ENCODE data around the gene FABP6. TPM values are rescaled to one million over a fixed set of nuclear protein-coding genes. Genes with fewer than 3 reads are reported as not detected.

FABP6 gene
- total and polyA plus RNA-seq, 4 donors, result 5.0 to 13.1 (median 6.3) TPM

GRCh38 chr5:160197341-160198144 is 31.8 kb upstream of the FABP6 start:
- TF ChIP-seq CTCF (IDR thresholded peaks at IDR 0.05; ENCODE audit: control extremely low read depth, extremely low read depth), result no peak
- Histone ChIP-seq H3K4me3 (no peak overlapping the region), H3K4me1 (ENCODE audit: control insufficient read depth in 5 of 5, insufficient read depth in 5 of 5, low read length in 5 of 5) (peaks cover 0 to 22% (median 4%) of the 10 kb centered on the region in 5 donors), H3K27ac (ENCODE audit: low read depth in 1 of 2, low read length in 1 of 2) (peak overlapping the region in 1 of 2 donors; percentile 26), H3K9ac (ENCODE audit: insufficient read depth in 1 of 2, low read length in 2 of 2) (peak overlapping the region; percentile 1 to 32), H3K9me3 (ENCODE audit: control insufficient read depth in 4 of 4, insufficient read depth in 3 of 4, low read length in 3 of 4) (no peaks in the 10 kb centered on the region), H3K36me3 (ENCODE audit: control insufficient read depth in 4 of 4, insufficient read depth in 4 of 4, low read length in 4 of 4) (no peaks in the 10 kb centered on the region), H3K27me3 (ENCODE audit: control insufficient read depth in 3 of 3, insufficient read depth in 3 of 3, low read length in 2 of 3) (no peaks in the 10 kb centered on the region)
- no peak for ATAC-seq (ENCODE audit: insufficient read depth, low FRiP score)
- peak; percentile 76 to 87 (median 77) for DNase-seq
- 28 to 30% methylated on average over 11 of the region's 11 CpGs for WGBS, 2 donors

- no peak overlapping the region for H3K27ac ChIP-seq (ENCODE audit: low read depth in 1 of 2, low read length in 1 of 2)
- no peak for TF ChIP-seq CTCF (IDR thresholded peaks at IDR 0.05; ENCODE audit: control extremely low read depth, extremely low read depth)
- no peaks in the 10 kb centered on the region for H3K36me3 ChIP-seq (ENCODE audit: control insufficient read depth in 4 of 4, insufficient read depth in 4 of 4, low read length in 4 of 4)
- H3K9ac ChIP-seq (ENCODE audit: insufficient read depth in 1 of 2, low read length in 2 of 2), result peak overlapping the region in 1 of 2 donors; percentile 1
- H3K9me3 ChIP-seq (ENCODE audit: control insufficient read depth in 4 of 4, insufficient read depth in 3 of 4, low read length in 3 of 4), result no peaks in the 10 kb centered on the region
- DNase-seq, result peak in 2 of 3 donors; percentile 16 to 21
- H3K4me3 ChIP-seq, result no peak overlapping the region
- WGBS, 2 donors, result 50 to 56% methylated on average over 5 of the region's 5 CpGs
- peaks cover 0 to 22% (median 4%) of the 10 kb centered on the region in 5 donors for H3K4me1 ChIP-seq (ENCODE audit: control insufficient read depth in 5 of 5, insufficient read depth in 5 of 5, low read length in 5 of 5)
- no peaks in the 10 kb centered on the region for H3K27me3 ChIP-seq (ENCODE audit: control insufficient read depth in 3 of 3, insufficient read depth in 3 of 3, low read length in 2 of 3)
- ATAC-seq (ENCODE audit: insufficient read depth, low FRiP score), result no peak
Measured at GRCh38 chr5:160198146-160198545, 31.2 kb upstream of the FABP6 start.

GRCh38 chr5:160198841-160199409 is 30.4 kb upstream of the FABP6 start:
- Histone ChIP-seq H3K36me3 (ENCODE audit: control insufficient read depth in 4 of 4, insufficient read depth in 4 of 4, low read length in 4 of 4) (no peaks in the 10 kb centered on the region), H3K4me3 (no peak overlapping the region), H3K9me3 (ENCODE audit: control insufficient read depth in 4 of 4, insufficient read depth in 3 of 4, low read length in 3 of 4) (no peaks in the 10 kb centered on the region), H3K4me1 (ENCODE audit: control insufficient read depth in 5 of 5, insufficient read depth in 5 of 5, low read length in 5 of 5) (peaks cover 0 to 22% (median 4%) of the 10 kb centered on the region in 5 donors), H3K27ac (ENCODE audit: low read depth in 1 of 2, low read length in 1 of 2) (no peak overlapping the region), H3K27me3 (ENCODE audit: control insufficient read depth in 3 of 3, insufficient read depth in 3 of 3, low read length in 2 of 3) (no peaks in the 10 kb centered on the region), H3K9ac (ENCODE audit: insufficient read depth in 1 of 2, low read length in 2 of 2) (peak overlapping the region in 1 of 2 donors; percentile 17)
- WGBS, 2 donors, result 52 to 54% methylated on average over 8 of the region's 8 CpGs
- DNase-seq (no peak), ATAC-seq (ENCODE audit: insufficient read depth, low FRiP score) (no peak)
- no peak for TF ChIP-seq CTCF (IDR thresholded peaks at IDR 0.05; ENCODE audit: control extremely low read depth, extremely low read depth)

Data from lung (tissue), 12 donors.